ENCODE data around the gene TEX28.
"Not testable (repeated sequence)": the region's sequence is repeated elsewhere in the genome, so short reads cannot be mapped to it uniquely, and the experiment has no call there.

Gene TEX28

DNA sequence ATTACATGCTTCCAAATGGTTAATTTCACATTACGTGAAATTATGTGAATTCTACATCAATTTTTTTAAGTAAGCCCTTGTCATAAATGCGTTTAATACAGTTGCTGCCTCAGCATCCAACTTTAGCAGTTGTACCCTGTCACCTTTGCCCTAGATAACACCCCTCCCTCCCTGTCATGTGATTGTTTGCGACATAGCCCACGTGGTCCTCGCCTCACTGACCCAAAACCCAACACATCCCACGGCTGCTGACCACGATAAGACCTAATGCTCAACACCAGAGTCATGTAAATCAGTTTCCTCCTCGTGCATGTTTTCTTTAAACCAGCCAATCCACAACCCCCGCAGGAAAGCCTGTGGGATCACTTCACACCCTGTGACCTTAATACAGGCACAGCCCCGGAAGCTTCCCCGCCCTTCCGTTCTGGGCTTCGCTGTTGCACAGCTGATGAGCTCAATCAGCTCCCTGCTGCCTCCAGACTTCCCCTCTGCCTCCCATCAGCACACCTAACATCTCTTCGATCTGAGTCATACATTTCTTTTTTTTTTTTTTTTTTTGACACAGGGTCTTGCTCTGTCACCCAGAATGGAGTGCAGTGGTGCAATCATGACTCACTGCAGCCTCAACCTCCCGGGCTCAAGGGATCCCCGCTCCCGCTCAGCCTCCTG is 47.4 kb downstream of the TEX28 start:
- not testable (repeated sequence) for DNase-seq (ENCODE audit: low read depth in 2 of 2)

DNA sequence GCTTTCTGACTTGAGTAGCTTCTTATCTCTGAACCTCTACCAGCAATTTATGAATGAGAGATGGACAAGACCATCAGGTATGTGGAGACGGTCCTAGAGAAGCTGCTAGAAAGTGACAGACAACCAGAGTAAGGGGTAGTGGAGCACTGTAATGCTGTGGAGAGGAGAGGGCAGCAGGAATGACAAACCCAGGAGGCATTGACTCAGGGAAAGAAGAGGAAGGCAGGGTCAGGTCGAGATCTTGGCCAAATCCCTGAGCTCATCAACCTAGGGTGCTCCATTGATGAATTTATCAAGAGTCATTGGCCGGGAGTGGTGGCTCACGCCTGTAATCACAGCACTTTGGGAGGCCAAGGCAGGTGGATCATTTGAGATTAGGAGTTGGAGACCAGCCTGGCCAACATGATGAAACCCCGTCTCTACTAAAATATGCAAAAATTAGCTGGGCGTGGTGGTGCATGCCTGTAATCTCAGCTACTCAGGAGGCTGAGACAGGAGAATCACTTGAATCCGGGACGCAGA is 54.9 kb downstream of the TEX28 start:
- not testable (repeated sequence) for DNase-seq (ENCODE audit: low read depth in 2 of 2)

DNA sequence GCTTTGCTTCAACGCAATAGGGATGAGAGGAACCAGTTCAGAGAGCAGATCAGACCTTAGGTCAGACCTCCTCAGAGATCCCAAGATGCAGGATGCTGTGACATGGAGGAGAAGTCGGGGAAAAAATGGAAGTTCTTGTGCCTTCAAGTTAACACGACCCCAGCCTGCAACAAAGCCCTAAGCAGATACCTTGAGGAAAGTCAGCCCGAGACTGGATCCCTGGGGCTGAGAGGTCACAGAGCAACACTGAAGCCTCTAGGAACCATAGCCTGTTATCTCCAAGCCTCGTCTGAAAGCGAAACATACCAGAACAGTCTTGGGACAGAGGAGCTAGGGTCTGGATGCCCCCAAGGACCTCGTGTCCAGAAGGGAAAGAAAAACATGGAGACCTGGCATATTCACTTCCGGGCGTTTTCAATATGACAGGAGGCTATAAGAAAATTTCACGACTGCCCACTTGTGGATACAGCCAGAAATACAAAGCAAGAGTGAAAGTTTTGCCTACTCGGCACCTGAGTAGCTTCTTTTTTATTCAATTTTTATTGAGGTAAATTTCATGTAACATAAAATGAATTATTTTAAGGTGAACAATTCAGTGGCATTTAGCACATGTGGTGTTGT is 55.9 kb downstream of the TEX28 start:
- not testable (repeated sequence) for DNase-seq (ENCODE audit: low read depth in 2 of 2)

DNA sequence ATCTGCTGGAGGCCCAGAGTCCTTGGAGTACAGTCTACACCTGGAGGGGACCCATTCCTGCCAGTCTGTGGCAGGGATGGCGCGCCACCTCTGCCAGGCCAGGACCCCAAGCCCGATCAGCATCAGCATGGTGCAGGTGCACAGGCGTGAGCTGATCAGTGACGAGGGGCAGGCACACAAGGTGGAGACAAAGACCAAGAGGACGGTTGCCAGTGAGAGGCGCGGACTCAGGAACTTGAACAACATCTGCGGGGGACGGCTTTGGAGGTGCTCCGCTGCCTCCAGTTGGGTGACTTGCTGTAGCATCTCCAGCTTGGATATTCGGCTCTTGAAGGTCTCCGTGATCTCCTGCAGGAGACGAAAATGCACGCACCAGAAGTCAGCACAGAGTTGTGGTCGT is 61.3 kb downstream of the TEX28 start:
- not testable (repeated sequence) for DNase-seq (ENCODE audit: low read depth in 2 of 2)

DNA sequence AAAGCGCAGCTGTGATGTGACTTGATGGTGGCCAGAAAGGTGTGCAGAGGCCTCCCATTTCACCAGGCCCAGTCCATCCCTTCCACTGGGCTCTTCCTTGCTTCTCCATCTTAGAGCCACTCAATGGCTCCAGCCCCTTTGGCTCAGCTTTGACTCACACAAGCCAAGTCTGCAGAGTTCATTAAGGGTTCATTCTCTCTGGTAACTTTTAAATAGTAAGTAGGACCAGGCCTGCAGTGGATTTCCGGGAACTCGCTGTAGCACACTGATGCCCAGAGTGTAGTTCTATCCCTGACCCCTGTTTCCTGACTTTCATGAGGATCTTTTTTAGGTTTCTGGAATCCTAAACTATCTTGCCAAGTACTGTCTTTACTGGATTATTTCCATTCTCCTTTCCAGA is 63.5 kb downstream of the TEX28 start:
- DNase-seq (ENCODE audit: low read depth in 2 of 2), result not testable (repeated sequence)

DNA sequence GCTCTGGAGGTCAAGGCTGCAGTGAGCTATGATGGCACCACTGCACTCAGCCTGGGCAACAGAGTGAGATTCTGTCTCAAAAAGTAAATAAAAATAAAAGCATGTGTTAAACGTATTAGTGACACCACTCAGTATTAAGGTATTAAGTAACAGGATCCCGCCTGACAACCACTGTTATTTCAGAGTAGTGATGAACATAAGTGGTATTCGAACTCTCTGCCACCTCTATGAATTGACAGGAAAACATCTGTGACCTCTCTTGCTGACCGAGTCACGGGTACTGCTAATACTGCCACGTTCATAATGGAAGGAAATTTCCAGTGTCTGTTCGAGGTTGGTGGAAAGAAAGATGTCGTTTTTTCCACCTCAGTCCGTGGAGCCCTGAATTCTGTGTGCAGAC is 68.2 kb downstream of the TEX28 start:
- DNase-seq (ENCODE audit: low read depth in 2 of 2), result not testable (repeated sequence)

DNA sequence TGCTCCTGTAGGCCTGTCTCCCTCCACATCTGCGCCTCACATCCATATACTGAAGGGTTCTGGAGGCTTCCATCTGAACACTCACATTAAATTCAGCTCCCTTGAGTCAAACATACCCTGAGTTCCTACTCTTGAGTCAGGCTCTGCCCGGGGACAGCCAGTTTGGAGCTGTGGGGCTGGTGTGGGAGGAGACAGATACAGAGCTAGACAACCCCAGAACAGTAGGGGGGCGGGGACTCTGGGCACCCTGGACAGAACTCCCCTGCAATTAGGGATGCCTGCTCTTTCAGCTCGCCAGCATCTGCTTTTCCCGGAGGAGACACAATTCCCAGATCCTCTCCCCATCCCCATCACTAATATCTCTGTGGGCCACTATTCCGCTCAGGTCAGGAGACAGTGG is 69.6 kb downstream of the TEX28 start:
- not testable (repeated sequence) for DNase-seq (ENCODE audit: low read depth in 2 of 2)

Data from stimulated activated CD8-positive, alpha-beta memory T cell treated with anti-CD3 and anti-CD28 coated beads, Interleukin-7, amount 100 ng/mL, for 4 hours (primary cell).